Measurements from ENCODE around the gene GATB. TPM values are rescaled to one million over a fixed set of nuclear protein-coding genes. Genes with fewer than 3 reads are reported as not detected.

GATB gene
- total RNA-seq, 2 experiments from 2014 or later: 13.5 to 14.9 TPM

DNA sequence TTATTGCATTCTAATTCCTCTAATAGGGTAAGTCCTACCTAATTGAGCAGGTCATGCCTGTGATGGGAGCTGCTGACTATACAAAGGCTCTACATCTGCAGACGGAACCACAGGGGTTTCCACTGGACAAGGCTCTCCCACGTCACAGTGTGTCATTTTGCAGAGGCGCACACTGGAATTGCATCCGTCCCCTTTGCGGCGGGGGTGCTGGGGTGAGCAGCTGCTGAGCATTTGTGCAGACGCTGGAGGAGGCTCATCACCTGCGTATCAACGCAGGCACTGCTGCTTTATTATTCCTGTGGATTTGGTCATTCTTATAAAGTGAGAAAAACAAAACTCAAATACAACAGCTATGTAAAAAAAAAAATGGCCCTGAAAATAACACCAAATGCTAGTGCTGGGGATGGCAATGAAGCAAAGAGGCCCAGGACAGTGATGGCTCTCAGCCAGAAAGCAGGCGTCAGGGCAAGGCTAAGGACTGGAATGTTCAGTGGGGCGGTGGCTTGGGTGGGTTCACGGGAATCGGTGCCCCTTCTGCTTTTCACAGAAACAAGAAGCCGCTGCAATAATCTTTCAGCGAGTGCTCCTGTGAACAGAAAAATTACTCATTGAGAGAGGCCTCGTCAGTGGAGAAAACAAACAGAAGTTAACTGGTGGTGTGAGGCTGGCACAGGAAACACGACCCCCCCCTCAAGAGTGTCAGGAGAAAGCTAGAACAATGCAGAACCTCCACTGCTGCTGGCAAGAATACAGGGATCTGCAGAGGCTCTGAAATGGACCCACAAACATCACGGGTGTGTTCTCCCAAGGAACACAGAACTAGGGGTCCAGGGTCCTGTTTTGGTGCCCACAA, 67.8 kb downstream of the GATB start:
- no peak overlapping the region for H3K27ac Mint-ChIP-seq
- peaks cover 5% of the 10 kb centered on the region for H3K36me3 Mint-ChIP-seq
- H3K9me3 Mint-ChIP-seq: no peaks in the 10 kb centered on the region
- H3K4me3 Mint-ChIP-seq: no peak overlapping the region
- DNase-seq (no peak), ATAC-seq (ENCODE audit: low read depth) (no peak)
- POLR2A ChIA-PET: no interaction called here
- no peaks in the 10 kb centered on the region for H3K27me3 Mint-ChIP-seq
- no peaks in the 10 kb centered on the region for H3K4me1 Mint-ChIP-seq

DNA sequence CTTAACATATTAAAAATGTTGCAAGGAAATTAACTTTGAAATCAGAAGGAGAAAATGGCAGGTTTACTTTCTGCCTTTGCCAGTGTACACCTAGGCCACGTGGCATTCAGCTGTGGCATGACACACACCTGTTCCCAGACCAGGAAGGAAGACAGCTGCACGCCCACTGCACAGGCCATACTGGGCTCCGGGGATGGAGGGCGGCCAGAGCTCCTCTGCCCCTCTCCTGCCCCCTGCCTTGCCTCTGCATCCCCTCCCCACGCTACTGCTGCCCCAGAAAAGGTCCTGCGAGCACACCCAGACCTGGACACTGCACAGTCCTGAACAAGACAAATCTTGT, 68.4 kb downstream of the GATB start:
- H3K27me3 Mint-ChIP-seq: no peaks in the 10 kb centered on the region
- ATAC-seq (ENCODE audit: low read depth): no peak
- H3K4me1 Mint-ChIP-seq: no peaks in the 10 kb centered on the region
- H3K9me3 Mint-ChIP-seq: no peaks in the 10 kb centered on the region
- POLR2A ChIA-PET: no interaction called here
- H3K36me3 Mint-ChIP-seq: peaks cover 5% of the 10 kb centered on the region
- no peak overlapping the region for H3K27ac Mint-ChIP-seq
- no peak for DNase-seq
- no peak overlapping the region for H3K4me3 Mint-ChIP-seq

DNA sequence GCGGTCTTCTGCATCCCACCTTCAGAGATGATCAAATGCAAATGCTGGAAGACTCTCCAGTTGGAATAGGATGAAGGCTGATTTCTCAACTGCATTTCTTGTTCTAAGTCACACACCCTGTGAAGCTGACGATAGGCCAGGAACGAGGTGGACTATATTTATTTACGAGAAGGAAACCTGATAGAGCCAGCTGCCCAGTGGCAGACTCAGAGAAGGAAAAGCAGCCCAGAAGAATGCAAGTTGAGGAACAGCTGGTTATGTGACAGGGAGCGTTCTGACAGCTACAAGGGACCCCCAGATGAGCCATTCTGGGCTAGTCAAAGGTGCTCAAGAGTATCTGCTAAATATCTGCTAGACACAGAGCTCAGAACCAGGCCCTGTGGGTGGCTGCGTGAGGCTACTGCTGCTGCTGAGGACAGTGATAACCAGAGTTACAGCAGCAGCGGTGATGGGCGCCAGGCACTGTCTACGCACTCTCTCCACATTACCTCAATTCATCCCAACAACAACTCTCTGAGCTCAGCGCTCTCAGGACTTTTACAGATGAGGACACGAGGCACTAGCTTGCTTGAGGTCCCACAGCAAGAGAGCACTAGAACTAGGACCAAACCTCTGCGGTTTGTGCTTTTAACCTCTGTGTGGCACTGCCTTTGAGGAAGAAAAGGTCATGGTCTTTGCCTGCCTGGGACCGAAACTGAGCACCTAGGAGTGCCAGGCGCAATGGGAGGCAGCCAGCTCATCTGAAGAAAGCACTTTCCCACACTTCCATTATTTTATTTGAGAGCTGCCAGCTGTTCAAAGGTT, 69.0 kb downstream of the GATB start:
- Mint-ChIP-seq H3K36me3 (peaks cover 3% of the 10 kb centered on the region), H3K27me3 (no peaks in the 10 kb centered on the region), H3K9me3 (no peaks in the 10 kb centered on the region), H3K4me1 (no peaks in the 10 kb centered on the region), H3K4me3 (no peak overlapping the region), H3K27ac (no peak overlapping the region)
- ATAC-seq (ENCODE audit: low read depth): no peak
- DNase-seq: no peak
- POLR2A ChIA-PET: no interaction called here

DNA sequence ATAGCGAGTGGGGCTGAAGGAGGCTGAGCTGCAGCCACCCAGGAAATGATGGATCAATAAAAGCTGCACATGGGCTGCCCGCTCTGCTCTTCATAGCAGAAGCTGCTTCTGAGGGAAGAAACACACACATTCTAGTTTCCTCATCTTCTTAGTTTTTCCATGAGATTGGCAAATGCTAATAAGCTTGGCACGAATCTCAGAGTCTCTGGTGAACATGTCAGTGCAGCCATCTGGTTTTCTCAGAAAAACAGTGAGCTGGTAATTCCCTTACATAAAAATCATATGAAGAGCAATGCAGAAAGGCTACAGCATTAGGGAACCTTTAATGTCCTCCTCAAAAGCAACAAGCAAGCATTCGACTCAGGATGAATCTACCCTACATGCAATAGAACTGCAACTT, 69.9 kb downstream of the GATB start:
- Mint-ChIP-seq H3K4me1 (no peaks in the 10 kb centered on the region), H3K27me3 (no peaks in the 10 kb centered on the region), H3K9me3 (no peaks in the 10 kb centered on the region), H3K4me3 (no peak overlapping the region), H3K27ac (no peak overlapping the region), H3K36me3 (peaks cover 3% of the 10 kb centered on the region)
- DNase-seq: no peak
- POLR2A ChIA-PET: no interaction called here
- ATAC-seq (ENCODE audit: low read depth): no peak

DNA sequence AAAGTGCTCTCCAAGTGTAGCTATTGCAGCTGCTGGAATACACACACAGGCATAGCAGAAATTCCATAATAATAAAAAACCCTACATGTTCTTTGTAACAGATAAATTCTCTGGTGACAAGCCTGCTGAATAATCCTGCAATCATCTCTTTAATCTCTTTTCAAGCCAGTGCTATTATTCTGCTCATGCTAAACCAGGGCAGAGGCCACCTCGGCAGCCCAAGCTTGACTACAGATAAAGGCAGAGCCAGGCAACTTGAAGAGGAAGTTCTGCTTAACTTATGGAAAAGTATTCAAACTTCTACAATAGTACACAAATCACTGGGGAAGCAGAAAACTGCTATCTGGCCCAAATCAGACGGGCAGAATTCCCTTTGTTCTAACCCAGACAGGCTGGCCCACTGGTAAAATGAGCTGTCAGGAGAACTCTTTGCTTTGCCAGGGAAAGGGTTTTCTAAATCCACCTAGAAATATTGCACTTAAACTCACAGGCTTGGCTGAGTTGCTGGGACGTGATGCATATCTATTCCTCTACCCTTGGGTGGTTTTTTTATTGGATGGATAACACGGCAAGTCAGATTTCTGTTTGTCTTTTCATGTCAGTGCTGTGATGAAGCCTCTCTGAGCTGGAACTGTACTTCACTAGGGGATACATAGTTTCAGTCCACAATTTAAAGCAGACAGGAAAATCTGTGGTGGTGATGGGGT, 70.5 kb downstream of the GATB start:
- Mint-ChIP-seq H3K4me3 (no peak overlapping the region), H3K27ac (no peak overlapping the region), H3K4me1 (no peaks in the 10 kb centered on the region), H3K9me3 (no peaks in the 10 kb centered on the region), H3K27me3 (no peaks in the 10 kb centered on the region), H3K36me3 (peaks cover 3% of the 10 kb centered on the region)
- no peak for ATAC-seq (ENCODE audit: low read depth)
- no peak for DNase-seq
- POLR2A ChIA-PET: no interaction called here

DNA sequence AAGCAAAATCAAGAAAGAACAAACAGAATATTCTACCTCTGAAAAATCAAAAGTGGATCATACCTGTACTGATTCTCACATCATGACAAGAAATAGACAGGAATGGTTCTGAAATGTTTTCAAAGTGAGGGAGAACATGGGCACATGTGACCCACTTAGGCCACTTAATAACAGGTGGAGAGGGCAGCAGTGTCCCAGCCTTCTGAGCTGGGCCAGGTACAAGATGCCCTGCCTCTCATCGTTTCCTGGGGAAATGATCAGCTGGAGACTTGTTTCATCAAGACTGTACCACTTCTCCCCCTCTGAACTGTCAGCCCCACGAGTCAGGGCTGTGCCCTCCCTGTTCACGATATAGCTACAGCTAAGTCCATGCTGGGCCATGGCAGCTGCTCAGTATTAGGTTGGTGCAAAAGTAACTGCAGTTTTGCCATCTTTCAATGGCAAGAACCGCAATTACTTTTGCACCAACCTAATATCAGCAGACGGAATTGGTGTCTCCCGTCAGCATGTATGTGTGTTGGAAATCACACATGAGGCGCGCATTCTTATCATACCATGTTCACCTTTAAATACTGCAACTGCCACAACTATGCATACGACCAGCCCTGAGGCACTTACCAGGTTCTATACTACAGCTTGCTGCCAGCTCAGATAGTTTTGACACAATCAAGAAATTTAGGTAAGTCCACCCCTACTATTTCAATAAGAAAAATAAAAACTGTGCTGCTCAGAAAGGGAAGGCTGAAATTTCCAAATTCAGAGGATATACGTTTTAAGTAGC, 71.4 kb downstream of the GATB start:
- Mint-ChIP-seq H3K4me1 (no peaks in the 10 kb centered on the region), H3K27me3 (no peaks in the 10 kb centered on the region), H3K4me3 (no peak overlapping the region), H3K9me3 (no peaks in the 10 kb centered on the region), H3K27ac (no peak overlapping the region), H3K36me3 (peaks cover 3% of the 10 kb centered on the region)
- POLR2A ChIA-PET: no interaction called here
- ATAC-seq (ENCODE audit: low read depth): no peak
- DNase-seq: no peak

DNA sequence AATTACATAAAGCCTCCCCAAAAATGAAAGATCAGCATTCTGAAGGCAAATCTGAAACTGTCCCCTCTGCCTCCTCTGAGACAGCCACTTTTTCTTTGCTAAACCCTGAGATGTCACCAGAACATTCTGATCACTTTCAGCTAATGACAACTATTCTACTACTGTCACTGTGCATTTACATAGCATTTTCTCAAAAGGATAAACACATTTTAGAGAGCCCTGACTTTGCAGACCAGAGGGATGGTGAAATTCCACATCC, 72.1 kb downstream of the GATB start:
- H3K4me3 Mint-ChIP-seq: no peak overlapping the region
- ATAC-seq (ENCODE audit: low read depth) (no peak), DNase-seq (no peak)
- no peaks in the 10 kb centered on the region for H3K4me1 Mint-ChIP-seq
- no peaks in the 10 kb centered on the region for H3K27me3 Mint-ChIP-seq
- H3K9me3 Mint-ChIP-seq: no peaks in the 10 kb centered on the region
- POLR2A ChIA-PET: no interaction called here
- peaks cover 3% of the 10 kb centered on the region for H3K36me3 Mint-ChIP-seq
- H3K27ac Mint-ChIP-seq: no peak overlapping the region

DNA sequence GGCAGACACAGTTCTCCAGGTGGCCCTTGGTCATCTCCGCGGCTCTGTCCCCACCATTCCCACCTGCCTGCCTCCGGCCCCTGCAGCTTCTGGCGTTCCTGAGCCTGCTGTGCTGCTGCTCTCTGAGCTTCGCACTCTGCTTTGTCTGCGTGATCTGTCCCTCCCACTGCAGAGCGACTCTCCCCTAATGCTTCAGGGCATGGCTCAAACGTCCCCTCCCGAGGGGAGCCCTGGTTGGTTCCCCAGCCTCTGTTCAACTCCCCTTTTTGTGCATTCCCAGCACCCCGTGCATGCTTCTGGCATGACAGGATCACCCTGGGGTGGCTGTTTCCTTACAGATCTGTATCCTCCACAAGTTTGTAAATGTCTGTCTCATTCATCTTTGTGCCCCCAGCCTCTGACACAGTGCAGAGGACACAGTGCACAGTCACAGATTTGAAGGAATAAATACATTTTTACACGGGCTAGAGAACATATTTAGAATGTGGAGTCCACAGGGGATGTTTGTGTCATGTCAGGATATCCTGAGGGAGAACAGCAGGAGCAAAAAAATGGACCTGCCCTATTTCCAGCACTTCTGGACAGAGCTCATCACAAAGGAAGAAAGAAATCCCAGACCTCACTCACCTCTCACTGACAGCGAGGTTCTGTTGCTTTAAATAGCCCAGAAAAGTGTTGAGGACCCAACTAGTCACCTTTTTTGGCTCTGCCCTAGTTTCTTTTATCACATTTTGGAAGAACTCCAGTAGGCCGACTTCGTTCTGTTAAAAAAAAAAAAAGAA, 72.6 kb downstream of the GATB start:
- H3K4me1 Mint-ChIP-seq: no peaks in the 10 kb centered on the region
- no peak overlapping the region for H3K27ac Mint-ChIP-seq
- H3K36me3 Mint-ChIP-seq: peaks cover 3% of the 10 kb centered on the region
- POLR2A ChIA-PET: no interaction called here
- H3K4me3 Mint-ChIP-seq: no peak overlapping the region
- DNase-seq (no peak), ATAC-seq (ENCODE audit: low read depth) (no peak)
- no peaks in the 10 kb centered on the region for H3K27me3 Mint-ChIP-seq
- no peaks in the 10 kb centered on the region for H3K9me3 Mint-ChIP-seq

DNA sequence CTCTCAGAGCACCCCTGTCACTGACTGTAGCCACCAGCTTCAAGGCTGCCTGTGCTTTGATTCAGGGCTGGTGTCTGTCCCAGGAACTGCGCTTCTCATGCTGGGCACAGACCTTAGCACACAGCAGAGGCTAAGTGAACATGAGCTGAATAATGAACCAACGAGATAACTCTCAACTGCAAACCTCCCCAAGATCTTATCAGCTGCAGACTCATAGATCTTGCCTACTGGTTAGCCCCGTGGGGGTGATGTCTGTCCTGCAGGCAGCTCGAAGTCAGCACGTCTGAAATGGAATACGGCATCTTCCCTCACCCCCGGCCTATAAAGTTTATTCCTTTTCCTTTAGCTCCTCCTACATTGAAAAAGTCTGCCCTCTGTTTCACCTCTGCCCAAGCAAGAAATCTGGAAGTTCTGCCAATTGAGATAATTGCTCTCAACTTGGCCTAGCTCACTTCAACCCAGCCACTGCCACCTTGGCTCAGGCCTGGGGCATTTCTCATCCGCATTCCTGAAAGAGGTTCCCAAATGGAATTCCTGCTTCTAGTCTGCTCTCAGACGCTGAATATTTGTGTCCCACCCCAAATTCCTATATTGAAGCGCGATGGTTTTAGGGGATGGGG, 73.7 kb downstream of the GATB start:
- POLR2A ChIA-PET: no interaction called here
- Mint-ChIP-seq H3K36me3 (peaks cover 3% of the 10 kb centered on the region), H3K4me3 (no peak overlapping the region), H3K4me1 (no peaks in the 10 kb centered on the region), H3K27me3 (no peaks in the 10 kb centered on the region), H3K9me3 (no peaks in the 10 kb centered on the region), H3K27ac (no peak overlapping the region)
- ATAC-seq (ENCODE audit: low read depth) (no peak), DNase-seq (no peak)

DNA sequence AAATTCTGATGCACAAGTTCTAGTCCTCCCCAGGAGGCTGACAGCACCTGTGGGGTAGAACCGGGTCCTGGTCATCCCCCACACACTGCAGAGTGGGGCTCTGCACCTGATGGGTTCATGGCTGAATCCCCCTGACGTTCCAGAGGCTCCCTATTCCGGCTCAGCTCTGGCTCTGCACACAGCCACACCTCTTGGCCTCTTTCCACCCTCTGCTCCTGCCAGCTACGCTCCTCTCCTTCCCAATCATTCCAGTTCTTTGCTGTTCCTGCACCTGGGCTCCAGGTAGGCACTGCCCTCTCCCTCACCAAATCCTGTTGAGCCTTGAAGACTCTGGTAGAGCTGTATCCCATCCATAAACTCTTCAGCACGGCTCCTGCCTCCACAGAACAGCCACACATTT, 75.5 kb downstream of the GATB start:
- DNase-seq (no peak), ATAC-seq (ENCODE audit: low read depth) (no peak)
- no peaks in the 10 kb centered on the region for H3K9me3 Mint-ChIP-seq
- H3K4me1 Mint-ChIP-seq: no peaks in the 10 kb centered on the region
- no peak overlapping the region for H3K27ac Mint-ChIP-seq
- H3K4me3 Mint-ChIP-seq: no peak overlapping the region
- no peaks in the 10 kb centered on the region for H3K27me3 Mint-ChIP-seq
- POLR2A ChIA-PET: no interaction called here
- peaks cover 3% of the 10 kb centered on the region for H3K36me3 Mint-ChIP-seq

DNA sequence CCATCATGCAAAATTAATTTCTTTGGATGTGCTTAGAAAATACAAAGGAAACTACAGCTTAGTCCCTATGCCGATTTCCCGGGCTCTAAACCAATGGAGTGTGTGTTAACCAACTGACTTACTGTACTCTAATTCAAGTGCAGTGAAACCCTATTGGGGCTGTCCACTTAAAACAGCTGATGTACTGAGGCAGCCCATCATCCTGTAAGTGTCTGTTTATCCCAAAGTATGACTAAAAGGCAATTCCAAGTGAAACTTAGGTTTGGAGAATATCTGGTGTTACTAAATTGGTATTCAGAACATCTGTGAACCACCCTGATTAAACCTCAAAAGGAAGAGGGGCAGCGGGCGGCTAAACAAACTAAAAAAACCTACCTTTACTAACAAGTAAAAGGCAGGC, 79.7 kb downstream of the GATB start:
- Mint-ChIP-seq H3K4me1 (no peaks in the 10 kb centered on the region), H3K9me3 (no peaks in the 10 kb centered on the region), H3K36me3 (no peaks in the 10 kb centered on the region), H3K4me3 (no peak overlapping the region), H3K27ac (no peak overlapping the region), H3K27me3 (no peaks in the 10 kb centered on the region)
- POLR2A ChIA-PET: no interaction called here
- DNase-seq (no peak), ATAC-seq (ENCODE audit: low read depth) (no peak)

DNA sequence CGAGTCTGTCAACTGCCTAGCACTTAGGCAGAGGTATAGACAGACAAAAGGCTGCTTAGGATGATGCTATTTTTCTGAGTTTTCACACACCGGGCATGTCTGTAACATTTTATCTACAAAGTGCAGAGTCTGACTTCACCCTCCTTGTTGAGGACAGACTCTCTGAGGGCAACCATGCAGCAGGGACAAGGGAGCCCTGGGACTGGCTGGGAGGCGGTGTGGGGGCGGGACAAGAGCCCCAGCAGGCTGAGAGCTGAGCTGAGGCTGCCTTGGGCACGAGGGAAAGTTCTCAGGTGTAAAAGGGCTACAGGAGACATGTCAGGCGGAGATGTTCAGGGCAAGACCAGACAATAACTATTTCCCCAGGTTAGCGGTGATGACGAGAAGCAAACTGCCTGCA, 81.6 kb downstream of the GATB start:
- Mint-ChIP-seq H3K27ac (no peak overlapping the region), H3K4me3 (no peak overlapping the region), H3K36me3 (no peaks in the 10 kb centered on the region), H3K27me3 (no peaks in the 10 kb centered on the region), H3K9me3 (no peaks in the 10 kb centered on the region), H3K4me1 (no peaks in the 10 kb centered on the region)
- DNase-seq: no peak
- no peak for ATAC-seq (ENCODE audit: low read depth)
- POLR2A ChIA-PET: no interaction called here

All from activated naive CD8-positive, alpha-beta T cell treated with anti-CD3 and anti-CD28 coated beads, Interleukin-2, amount 10 ng/mL, durations not matched to agents 7 days and 5 days (primary cell).